Activated CD4-positive, alpha-beta T cell treated with anti-CD3 and anti-CD28 coated beads, Interleukin-2, amount 50 U/mL, for 4 hours (primary cell): Measurements from ENCODE around the gene PRODH.
"Not testable (repeated sequence)": the region's sequence is repeated elsewhere in the genome, so short reads cannot be mapped to it uniquely, and the experiment has no call there.

Experiments
- DNase-seq, 2 experiments: peaks; one replicate each; pipeline ENCODE4 v3.0.0-alpha.2; 2020

The PRODH gene, protein sequence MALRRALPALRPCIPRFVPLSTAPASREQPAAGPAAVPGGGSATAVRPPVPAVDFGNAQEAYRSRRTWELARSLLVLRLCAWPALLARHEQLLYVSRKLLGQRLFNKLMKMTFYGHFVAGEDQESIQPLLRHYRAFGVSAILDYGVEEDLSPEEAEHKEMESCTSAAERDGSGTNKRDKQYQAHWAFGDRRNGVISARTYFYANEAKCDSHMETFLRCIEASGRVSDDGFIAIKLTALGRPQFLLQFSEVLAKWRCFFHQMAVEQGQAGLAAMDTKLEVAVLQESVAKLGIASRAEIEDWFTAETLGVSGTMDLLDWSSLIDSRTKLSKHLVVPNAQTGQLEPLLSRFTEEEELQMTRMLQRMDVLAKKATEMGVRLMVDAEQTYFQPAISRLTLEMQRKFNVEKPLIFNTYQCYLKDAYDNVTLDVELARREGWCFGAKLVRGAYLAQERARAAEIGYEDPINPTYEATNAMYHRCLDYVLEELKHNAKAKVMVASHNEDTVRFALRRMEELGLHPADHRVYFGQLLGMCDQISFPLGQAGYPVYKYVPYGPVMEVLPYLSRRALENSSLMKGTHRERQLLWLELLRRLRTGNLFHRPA

DNA sequence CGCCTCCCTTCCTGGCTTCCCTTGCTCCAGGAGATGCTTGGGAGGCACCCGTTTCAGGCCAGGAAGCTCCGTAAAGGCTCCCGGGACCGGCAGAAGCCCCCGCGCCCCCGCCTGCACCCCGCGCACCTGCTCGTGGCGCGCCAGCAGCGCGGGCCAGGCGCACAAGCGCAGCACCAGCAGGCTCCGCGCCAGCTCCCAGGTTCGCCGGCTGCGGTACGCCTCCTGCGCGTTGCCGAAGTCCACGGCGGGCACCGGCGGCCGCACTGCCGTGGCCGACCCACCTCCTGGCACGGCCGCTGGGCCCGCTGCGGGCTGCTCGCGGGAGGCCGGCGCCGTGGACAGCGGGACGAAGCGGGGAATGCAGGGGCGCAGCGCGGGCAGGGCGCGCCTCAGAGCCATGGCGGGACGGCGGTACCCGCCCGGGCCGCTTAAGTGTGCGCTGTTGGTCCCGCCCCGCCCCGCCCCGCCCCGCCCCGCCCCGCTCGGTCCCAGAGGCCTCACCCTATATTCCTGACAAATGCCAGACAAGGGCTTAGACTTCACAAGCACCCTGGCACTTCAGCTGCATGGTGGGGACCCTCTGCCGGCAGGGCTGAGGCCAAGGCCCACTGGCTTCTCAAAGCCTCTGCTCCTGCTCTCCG lies at the start of gene PRODH:
TSS of gene PRODH (minus strand) at position 405 of the 641 bp plus-strand sequence. CDS start at position 399, 6 bp downstream.
- no peak for DNase-seq

DNA sequence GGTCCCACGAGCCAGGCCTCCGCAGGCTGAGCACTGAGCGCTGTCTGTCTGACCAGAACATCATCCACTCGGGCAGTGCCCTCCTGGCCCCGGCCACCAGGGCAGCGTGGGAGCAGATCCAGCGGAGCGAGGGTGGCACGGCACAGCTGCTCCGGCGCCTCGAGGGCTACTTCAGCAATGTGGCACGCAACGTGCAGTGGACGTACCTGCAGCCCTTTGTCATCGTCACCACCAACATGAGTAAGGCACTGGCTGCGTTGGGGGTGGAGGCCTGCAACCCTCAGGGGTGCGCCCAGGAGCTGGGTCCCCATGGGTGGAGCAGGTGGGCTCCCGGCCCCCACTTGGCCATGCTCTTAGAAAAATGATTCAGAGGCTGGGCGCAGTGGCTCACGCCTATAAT lies 49.7 kb upstream of the PRODH start:
- no peak for DNase-seq

DNA sequence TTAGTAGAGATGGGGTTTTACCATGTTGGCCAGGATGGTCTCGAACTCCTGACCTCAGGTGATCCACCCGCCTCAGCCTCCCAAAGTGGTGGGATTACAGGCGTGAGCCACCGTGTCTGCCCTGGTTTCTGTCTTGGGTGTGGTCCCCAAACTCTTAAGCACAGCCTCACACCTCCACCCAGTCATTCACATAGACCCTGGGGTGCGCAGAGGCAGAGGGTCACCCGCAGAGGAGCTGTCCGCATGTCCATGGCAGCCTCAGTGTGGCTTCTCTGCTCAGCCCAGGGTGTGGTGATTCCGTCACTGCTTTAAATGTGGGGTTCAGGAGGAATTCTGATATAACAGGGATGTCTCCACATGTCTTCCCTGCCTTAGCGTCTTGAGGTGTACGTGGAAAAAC lies 48.5 kb upstream of the PRODH start:
- DNase-seq: no peak

DNA sequence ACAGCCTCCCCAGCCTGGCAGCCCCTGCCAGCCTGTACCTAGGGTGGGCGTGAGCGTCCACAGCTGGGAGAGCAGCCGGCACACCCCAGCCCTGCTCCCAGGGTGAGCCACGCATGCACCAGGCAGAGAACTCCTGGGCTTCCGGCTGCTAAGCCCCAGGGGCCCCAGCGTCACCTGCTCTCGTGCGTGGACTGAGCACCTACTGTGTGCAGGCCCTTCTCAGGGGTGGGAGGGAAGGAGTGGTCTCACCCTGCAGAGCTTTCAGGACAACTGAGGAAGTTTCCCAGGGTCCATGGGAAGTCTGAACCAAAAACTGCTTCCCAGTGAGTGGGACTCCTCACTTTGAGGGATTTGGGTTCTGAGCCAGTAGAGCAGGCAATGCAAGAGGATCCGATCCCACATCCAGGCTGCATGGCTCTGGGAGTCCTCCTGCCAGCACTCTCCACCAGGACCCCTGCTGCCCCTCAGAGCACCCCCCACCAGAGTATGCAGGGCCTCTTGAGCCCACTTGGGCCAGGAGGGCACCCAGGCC lies 47.1 kb upstream of the PRODH start:
- DNase-seq: no peak

DNA sequence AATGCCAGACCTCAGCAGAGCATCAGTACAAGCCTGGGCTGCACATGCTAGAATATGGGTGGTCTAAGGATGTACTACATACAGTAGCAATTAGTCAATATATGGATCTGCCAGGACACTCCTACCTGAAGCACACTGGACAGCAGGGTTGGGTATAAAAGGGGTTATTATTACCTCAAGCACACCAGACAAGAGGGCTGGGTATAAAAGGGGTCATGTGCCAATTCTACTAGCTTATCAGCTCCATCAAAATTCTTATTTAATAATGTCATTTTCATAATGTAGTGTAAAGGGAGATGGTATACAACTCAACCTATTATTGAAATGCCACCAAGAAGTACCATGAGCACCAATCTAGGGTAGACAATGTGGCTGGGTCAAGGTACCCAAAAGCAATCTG lies 44.7 kb upstream of the PRODH start:
- no peak for DNase-seq

DNA sequence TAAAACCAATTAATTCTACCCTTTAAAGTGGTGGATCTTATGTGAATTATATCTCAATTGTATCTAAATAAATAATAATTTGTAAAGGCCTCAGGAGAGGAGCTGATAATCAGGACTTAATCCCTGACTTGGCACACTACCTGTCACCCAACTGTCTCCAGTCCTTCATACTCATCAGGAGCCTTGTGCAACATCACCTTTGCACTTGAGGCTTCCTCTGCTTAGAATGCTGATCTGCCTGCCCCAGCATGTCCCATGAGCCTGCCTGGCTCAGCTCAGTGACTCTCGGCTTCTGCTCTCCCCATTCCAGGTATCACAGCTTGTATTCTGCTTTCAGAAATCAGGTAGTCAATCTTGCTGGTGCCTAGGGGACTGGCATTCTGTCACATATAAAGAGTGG lies 43.9 kb upstream of the PRODH start:
- no peak for DNase-seq

DNA sequence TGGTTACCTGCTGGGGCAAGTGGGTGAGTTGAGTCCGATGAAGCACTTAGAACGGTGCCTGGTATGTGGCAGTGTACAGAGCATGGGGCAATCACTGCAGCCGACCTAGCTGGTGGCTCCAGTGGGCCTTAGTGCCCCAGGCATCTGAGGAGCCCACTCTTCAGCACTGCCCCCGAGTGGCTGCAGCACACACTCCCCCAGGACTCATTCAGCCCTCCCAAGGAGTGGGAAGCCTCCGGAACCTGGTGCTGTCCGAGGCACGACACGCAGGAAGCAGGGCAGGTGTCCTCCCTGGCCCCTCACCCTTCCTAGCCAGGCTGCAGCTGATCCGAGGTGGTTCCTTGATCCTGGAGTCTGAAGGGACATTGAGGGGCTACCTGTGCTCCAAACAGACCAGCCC lies 42.4 kb upstream of the PRODH start:
- no peak for DNase-seq

DNA sequence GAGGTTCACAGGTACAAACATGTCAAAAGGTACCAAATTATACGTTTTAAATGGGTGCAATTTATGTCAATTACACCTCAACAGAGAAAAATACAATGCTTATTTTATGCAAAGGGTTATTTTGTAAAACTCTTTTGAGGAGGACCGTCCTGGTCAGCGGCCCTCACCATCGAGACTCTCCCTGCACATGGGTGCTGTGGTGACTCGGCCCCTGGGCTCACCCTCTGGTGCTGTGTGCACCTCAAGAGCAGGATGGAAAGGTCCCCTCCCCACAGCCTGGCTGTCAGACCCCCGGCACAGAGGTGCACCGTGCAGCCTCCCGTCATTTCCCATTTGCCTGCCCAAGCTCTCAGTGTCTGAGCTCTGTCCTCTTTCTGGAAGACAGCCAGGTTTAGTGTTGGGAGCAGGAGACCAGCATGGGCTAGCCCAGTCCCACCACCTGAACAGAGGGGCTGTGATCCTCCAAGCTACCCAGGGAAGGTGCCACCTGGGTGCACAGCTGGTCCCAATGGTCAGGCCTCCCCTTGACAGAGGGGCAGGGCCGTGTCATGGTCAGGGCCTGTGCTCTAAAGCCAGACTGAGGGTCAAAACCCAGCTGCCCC lies 41.8 kb upstream of the PRODH start:
- no peak for DNase-seq

DNA sequence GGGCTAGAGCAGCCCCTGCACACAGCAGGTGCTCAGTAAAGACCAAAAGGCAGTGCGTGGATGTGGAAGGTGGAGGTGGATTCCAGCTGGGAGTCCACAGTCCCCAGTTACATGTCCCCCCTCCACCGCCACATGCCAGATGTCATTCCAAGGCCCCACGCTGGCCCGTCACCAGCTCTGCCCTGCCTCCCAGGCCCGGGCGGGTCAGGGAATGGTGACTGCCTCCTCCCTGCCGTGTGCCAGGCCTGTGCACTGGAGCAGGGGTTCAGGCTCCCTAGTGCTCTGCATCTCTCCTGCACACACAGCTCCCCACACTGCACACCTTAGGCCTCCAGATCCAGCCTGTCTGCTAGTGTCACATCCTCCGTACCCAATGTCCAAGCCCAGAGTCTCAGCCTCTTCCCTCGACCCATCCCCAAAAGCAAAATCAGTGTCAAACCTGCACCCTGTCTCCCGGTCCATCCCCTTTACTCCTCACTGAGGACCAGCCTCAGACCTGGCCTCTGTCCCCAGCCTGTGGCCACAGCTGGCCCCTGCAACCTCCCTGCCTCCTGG lies 40.2 kb upstream of the PRODH start:
- DNase-seq: no peak

DNA sequence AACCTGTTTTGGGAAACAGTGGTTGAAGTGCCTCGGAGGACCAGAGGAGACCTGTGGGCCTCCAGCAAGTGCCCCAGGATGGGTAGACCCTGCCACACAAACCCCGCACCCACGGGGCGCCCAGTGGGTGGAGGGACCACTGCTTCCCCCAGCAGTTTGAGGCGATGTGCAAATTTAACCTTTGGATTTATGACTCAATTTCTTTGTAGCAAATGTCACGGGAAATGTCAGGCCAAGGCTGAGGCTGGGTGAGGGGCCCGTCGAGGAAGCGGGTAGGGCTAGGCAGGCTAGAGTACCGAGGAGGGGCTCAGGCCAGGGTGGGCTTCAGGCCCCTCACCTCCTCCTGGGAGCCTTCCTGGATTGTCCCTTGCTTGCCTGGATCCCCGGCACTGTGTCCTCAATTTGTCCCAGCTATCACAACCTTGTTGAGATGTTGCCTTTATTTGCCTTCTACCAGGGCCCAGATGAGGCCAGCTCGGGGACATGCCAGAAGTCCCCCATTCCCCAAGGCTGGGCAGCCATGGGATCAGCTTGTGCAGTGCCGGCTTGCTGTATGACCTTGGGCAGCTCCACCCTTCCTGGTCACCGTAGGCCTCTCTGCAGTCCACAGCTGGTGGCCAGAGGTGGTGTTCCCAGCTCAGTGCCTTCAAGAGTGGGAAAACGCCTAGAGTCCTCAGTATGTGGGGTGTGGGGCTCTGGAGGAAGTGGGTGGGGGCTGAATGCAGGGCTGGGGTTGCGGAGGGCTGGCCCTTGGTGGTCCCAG lies 39.5 kb upstream of the PRODH start:
- DNase-seq: no peak

DNA sequence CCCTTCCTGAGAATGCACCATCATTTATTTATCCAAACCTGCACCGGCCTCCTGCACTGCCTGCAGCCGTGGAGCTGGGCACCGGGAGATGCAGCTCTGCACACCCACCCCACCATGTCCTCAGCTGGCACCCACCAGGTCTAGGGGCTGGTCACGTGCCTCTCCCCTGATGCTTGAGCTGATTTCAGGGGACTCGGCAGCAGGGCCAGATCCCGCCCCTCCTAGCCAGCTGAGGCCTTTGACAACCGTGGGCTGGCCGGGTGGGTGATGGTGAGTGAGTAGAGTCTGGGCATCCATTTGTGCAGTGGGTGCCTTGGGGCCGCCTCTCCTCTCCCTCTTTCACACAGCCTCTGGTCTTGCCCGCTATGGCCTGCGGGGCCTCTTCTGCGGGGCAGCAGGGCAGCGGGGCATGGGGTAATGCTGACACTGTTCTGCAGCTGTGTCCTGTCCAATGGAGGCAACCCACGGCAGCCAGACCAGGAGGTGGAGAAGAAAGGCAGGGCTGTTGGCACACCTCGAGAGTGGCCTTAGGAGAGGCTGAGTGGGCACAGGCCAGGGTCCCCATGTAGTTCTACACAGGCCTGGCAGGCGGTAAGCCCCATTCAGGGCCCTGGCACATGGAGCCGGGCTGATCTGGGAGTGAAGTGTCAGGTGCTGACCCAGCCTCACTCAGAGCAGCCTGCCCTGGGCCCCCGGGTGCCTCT lies 38.5 kb upstream of the PRODH start:
- no peak for DNase-seq

DNA sequence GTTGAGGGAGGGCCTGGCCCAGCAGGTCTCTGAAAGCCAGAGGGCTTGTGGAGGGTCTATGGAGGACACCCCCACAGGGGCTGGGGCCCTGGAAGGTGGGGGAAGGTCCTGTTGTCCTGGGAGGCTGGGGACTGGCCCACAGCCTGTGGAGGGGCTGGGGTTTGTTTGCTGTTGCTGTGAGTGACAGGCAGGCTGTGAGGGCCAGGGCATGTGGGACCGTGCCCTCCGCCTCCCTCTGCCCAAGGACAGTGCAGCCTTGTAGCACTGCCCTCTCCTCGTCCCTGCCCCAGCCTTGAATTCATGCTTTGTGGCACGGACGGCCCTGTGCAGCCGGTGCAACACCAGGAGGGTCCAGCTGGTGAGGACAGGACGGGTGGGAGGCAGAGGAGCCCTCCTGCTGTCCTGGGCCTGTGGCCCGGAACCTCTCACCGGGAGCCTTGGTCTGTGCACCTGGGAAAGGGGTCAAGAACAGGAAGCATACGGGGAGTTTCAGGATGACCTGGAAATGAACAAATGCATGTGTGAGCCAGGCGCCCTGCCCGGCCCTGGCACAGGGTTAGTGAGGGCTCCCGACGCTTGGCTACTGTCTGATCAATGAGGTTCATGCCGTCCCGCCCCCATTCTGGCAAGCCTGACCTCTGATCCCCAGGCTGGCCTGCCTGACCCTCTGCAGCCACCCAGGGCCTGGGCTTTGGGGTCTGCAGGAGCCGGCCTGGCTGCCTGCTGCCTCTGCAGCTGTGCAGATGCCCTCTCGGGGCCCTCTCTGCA lies 37.4 kb upstream of the PRODH start:
- no peak for DNase-seq

DNA sequence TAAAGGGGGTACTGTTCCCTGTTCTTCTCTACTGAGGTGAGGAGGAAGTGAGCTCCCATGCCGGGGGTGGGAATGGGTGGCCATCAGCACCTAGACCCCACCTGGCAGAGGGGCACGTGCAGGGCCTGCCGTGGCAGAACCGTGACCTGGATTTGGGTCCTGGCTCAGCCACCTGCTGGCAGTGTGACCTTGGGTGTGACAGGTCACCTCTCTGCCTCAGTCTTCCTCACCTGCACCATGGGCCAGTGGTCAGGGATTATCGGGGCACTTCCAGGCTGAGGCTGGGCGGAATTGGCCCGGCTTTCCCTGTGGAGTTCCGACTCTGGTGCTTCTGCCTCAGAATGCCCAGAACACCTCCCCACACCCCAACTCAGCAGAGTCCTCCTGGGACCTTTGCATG lies 36.5 kb upstream of the PRODH start:
- not testable (repeated sequence) for DNase-seq

DNA sequence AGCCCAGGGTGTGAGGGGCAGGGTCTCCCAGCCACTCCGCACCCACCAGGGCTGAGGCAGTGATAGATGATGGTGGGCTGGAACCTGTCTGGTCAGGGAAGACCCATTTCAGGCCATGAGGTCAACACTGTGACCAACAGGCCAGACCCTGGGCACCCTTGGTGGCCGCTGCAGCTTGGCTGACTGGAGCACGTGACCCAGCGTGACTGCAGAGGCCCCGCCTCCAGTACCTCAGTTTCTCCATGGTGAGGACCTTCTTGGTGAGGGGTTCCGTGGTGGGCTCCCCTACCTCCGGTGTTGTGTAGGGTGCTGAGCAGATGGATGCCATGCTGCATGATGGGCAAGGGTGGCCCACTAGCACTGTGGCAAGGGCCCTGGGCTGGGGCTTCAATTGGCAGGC lies 35.9 kb upstream of the PRODH start:
- DNase-seq: not testable (repeated sequence)

DNA sequence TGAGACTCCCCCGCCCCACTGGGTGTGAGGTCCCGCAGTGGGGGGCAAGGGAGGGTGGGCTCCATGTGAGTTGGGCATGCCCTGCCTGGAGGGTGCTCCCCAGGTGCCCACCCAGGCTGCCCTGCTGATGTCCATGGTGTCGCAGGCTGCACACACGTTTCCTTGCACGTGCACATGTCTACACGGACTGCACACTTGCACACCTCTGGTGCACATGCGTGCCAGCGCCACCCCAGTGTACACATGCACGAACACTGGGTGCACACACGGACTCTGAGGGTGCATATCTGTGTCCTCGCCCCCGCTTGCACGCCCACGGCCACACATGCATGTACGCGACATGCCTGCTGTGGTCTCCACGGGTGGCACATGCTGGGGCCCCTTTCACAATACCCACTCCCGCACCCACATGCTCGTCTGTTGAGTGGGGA lies 35.2 kb upstream of the PRODH start:
- DNase-seq: no peak

DNA sequence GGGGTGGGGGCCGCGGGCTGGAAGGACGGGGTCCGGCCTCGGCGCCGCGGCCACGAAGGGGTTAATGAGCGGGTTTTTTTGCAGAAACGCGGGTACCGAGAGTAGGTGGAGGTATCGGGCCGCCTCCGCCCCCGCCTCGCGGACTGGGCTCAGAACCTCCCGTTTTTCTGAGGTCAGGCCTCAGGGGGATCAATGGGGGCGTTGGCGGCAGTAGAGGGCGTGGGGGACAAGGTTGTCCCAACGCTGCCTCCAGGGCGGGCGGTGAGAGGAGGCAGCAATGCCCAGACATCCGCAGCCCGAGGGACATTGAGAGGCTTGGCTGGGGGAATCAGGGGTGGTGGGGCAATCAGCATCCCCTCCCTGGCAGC lies 34.8 kb upstream of the PRODH start:
- no peak for DNase-seq

DNA sequence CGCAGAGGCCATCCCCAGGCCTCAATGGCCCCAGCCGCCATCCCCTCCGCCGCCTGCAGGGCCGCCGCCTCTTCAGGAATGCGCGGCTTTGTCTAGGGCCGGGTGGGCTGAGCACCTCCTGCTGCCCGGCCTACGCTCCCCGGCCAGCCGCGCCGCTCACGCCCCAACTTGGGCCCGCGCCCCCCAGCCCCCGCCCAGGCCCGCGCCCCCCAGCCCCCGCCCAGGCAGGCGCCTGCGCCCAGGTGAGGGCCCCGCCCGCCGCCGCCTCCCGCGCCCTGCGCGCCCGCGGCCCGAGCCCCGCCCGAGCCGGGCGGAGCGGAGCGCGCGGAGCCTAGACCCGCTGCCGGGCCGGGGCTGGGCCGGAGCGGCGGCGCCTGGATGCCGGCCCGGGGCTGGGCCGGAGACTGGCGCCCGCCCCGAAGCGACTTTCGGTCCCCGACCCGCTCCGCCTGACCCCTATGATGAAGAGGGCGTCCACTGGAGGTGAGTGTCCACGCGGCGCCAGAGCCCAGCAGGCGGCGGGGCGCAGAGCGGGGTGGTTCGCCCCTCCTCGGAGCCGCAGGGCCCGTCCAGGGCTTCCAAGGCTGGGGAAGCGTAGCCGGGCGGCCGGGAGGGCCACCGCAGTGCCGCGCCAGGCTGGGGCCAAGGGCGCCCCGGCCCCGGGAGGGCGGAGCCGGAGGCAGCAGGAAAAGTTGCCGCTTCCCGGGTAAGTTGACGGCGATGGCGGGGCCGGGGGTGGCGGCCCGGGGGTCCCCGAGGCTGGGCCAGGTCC lies 34.3 kb upstream of the PRODH start:
- no peak for DNase-seq

DNA sequence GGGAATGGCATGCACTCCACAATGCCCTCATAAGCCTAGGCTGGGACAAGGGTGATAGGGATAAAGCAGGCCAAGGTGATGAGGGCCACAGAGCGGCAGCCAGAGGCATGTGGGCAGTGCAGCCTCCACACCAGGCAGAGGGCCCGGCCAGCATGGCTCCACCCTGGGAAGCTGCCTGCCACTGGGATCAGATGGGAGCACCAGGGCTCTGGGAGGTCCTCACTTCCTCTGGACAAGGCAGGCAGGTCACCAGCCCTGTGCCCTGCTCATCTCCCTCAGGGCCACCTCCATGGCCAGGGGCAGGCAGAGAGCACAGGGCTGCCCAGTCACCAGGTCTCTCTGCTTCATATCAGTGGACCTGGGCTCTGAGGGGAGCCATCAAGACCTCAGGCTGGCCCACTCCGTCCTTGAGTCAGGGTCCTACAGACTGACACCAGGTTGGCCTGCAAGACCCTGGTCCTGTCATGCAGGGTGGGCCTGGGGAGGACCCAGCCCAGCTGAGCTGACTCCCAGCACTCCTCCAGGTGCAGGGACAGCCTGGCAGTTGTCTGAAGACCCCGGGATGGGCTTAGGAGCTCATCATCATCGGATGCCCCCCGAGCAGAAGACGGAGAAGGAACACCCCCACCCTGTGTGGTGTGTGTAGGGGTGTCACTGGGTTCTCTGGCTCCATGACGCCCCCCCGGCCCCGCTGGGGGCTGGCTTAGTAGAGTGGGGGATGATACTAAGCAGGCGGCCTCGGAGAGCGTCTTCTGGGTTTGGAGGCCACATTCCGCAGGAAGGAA lies 33.3 kb upstream of the PRODH start:
- DNase-seq: not testable (repeated sequence)
